B cell (primary cell): ENCODE results near the gene CFAP97D2.

ENCODE experiments used
- CTCF ChIP-seq: fragments of 200-600 bp; IDR thresholded peaks from one replicate; pipeline ENCODE4 v1.8.0; 2022; ENCODE audit warnings: antibody characterized with exemption, mild to moderate bottlenecking
- EZH2 ChIP-seq: IDR thresholded peaks from 2 replicates; pipeline ENCODE4 v1.6.1; 2012; ENCODE audit warnings: borderline replicate concordance, low read depth, mild to moderate bottlenecking, moderate library complexity, low read length; ENCODE audit not compliant: insufficient read depth, poor library complexity, severe bottlenecking

GRCh38 chr13:114241918-114242317 lies 62.9 kb downstream of the CFAP97D2 start:
- TF ChIP-seq EZH2 (no peak), CTCF (no peak)
